ENCODE measurements around the gene CFAP52.

DNA sequence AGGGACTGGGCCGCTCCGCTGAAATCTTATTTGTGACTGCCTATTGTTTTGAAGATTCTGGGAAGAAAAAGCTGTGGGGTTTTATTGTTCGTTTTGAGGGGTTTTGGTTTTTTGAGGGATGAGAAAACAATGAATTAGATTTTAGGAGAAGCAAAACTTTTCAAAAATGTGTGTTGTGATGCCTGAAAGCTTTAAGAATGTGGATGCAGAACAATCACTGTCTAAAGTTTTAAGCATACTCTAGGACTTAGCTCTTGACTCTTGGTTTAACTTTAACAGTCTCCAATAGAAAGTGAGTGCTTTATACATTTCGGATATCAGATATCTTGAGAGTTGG is 899 bp downstream of the CFAP52 start:
- TF ChIP-seq POLR2A (IDR thresholded peaks at IDR 0.05), result no peak
- TF ChIP-seq, protein P1, sequence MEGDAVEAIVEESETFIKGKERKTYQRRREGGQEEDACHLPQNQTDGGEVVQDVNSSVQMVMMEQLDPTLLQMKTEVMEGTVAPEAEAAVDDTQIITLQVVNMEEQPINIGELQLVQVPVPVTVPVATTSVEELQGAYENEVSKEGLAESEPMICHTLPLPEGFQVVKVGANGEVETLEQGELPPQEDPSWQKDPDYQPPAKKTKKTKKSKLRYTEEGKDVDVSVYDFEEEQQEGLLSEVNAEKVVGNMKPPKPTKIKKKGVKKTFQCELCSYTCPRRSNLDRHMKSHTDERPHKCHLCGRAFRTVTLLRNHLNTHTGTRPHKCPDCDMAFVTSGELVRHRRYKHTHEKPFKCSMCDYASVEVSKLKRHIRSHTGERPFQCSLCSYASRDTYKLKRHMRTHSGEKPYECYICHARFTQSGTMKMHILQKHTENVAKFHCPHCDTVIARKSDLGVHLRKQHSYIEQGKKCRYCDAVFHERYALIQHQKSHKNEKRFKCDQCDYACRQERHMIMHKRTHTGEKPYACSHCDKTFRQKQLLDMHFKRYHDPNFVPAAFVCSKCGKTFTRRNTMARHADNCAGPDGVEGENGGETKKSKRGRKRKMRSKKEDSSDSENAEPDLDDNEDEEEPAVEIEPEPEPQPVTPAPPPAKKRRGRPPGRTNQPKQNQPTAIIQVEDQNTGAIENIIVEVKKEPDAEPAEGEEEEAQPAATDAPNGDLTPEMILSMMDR (IDR thresholded peaks at IDR 0.05), result no peak
